A673 (cell line): ENCODE data around the gene WIPF3.

Experiments
- EZH2 ChIP-seq: fragments of 200-600 bp; sonication (generic); IDR thresholded peaks from 2 replicates; pipeline ENCODE4 v1.6.1; 2017; ENCODE audit warnings: borderline replicate concordance, low read depth, mild to moderate bottlenecking, mixed read lengths, antibody characterized with exemption, low read length; ENCODE audit not compliant: poor library complexity, severe bottlenecking
- TF ChIP-seq, protein P1 (sequence below): fragments of 300-800, 200-600 bp; sonication (generic); conservative IDR thresholded peaks from 2 replicates; pipeline ENCODE4 v1.5.1; 2017; ENCODE audit warnings: low read depth, mild to moderate bottlenecking, antibody characterized with exemption, low read length, moderate library complexity, mixed read lengths

DNA sequence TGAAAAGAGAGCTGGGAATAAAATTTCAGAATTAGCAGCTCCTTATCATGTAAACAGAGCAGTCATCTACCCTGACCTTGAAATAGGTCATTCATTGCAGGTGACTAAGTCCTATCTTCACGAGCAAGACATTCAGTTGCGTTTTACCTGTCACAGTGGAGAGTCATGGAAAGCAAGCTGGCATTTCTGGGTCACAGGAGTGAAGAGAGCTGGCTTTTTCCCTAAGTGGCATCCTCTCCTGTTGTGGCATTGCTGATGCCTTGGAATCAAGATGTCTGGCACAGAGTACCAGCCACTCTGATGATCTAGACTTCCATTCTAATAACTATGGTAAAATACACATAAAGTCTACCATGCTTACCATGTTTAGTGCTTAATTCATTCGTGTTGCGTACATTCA, 112.5 kb downstream of the WIPF3 start:
- TF ChIP-seq, protein P1, sequence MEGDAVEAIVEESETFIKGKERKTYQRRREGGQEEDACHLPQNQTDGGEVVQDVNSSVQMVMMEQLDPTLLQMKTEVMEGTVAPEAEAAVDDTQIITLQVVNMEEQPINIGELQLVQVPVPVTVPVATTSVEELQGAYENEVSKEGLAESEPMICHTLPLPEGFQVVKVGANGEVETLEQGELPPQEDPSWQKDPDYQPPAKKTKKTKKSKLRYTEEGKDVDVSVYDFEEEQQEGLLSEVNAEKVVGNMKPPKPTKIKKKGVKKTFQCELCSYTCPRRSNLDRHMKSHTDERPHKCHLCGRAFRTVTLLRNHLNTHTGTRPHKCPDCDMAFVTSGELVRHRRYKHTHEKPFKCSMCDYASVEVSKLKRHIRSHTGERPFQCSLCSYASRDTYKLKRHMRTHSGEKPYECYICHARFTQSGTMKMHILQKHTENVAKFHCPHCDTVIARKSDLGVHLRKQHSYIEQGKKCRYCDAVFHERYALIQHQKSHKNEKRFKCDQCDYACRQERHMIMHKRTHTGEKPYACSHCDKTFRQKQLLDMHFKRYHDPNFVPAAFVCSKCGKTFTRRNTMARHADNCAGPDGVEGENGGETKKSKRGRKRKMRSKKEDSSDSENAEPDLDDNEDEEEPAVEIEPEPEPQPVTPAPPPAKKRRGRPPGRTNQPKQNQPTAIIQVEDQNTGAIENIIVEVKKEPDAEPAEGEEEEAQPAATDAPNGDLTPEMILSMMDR, result no peak
- TF ChIP-seq EZH2, result no peak
